ENCODE measurements around the gene TSHZ2.

GRCh38 chr20:53448426-53448825 is 476.3 kb downstream of the TSHZ2 start:
- TF ChIP-seq ZNF532 (CRISPR knock-in tag; IDR thresholded peaks at IDR 0.05; ENCODE audit: borderline replicate concordance) (no peak), USF2 (CRISPR knock-in tag; IDR thresholded peaks at IDR 0.05) (no peak), CTCF (IDR thresholded peaks at IDR 0.05) (no peak), ATF3 (CRISPR knock-in tag; conservative IDR thresholded peaks at IDR 0.05) (no peak), FOXJ3 (CRISPR knock-in tag; IDR thresholded peaks at IDR 0.05; ENCODE audit: borderline replicate concordance) (no peak), ZNF317 (CRISPR knock-in tag; IDR thresholded peaks at IDR 0.05; ENCODE audit: borderline replicate concordance, low read depth) (no peak), STAT6 (CRISPR knock-in tag; conservative IDR thresholded peaks at IDR 0.05; ENCODE audit: low read depth) (no peak), TP53 (CRISPR knock-in tag; IDR thresholded peaks at IDR 0.05) (no peak), ZNF416 (CRISPR knock-in tag; IDR thresholded peaks at IDR 0.05) (no peak), ESRRA (CRISPR knock-in tag; IDR thresholded peaks at IDR 0.05; ENCODE audit: borderline replicate concordance) (no peak), KAT7 (CRISPR knock-in tag; IDR thresholded peaks at IDR 0.05; ENCODE audit: borderline replicate concordance) (no peak), JUN (CRISPR knock-in tag; IDR thresholded peaks at IDR 0.05) (no peak), SP1 (CRISPR knock-in tag; conservative IDR thresholded peaks at IDR 0.05) (no peak)

Measured in WTC11 (cell line).